NCI-H1092 (cell line): Measurements from ENCODE around the gene HS3ST3A1.

Source experiments
- DNase-seq: peaks from one replicate; lab custom pipeline; 2025; lab: John Stamatoyannopoulos, UW

The HS3ST3A1 gene

GRCh38 chr17:13491916-13492736 is 109.6 kb downstream of the HS3ST3A1 start:
- no peak for DNase-seq

DNA sequence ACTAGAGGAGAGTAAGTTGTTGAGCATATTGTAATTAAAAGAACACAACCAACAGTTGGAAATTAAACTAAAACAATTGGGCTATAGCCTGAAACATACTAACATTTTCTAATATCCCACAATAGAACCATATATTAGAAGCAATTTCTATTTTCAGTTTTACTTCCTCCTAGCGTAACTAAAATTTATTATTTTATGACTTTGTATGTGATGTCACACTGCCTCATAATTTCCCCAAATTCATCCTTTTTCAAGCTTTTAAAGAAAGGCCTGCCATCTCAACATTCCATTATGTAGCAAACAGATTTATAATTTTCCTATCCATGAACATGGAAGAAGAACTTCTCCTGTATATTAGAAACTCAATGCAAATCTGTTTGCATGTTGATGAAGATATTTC is 110.2 kb downstream of the HS3ST3A1 start:
- DNase-seq: no peak

DNA sequence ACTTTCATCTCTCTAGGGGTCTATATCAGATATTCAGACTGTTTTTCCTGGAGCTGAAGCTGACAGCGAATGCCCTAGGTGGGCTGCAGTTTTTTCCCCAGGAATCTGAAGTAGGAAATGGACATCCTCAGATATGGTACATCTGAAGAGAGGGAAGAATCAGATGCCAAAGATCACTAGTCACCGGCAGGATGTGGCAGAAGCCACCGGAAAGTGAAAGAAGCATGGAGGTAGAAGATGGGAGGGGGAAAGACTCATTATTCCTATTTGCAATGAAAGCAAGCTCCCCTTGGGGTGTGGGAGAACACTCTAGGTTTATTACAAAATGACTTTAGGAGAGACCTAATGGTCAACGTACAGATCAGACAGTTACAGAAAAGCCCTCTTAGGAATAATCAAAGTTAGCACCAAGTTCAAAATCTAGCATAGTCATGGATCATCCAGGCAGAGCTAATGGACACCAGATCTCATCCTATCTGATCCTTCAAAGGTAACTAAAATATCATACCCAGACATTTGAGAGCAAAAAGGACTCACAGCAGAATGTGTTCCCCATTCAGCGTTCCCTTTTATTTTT is 110.7 kb downstream of the HS3ST3A1 start:
- no peak for DNase-seq

DNA sequence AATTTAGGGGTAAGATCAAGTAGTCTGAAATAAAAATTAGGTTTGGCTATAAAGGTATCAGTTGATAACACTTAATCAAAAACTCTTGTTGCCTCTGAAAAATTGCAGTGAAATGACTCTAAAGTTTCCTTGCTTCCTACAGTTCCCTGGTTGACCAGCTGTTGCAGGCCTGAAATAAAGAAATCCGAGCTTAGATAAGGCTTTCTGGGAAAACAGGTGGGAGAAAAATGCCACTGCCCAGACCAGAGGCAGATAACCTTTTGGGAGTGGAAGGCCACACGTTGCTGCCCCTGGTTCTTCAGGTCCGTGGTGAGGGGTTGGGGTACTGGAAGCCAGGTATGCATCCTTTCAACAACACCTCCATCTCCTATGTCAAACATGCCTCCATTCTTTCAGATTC is 111.3 kb downstream of the HS3ST3A1 start:
- no peak for DNase-seq

DNA sequence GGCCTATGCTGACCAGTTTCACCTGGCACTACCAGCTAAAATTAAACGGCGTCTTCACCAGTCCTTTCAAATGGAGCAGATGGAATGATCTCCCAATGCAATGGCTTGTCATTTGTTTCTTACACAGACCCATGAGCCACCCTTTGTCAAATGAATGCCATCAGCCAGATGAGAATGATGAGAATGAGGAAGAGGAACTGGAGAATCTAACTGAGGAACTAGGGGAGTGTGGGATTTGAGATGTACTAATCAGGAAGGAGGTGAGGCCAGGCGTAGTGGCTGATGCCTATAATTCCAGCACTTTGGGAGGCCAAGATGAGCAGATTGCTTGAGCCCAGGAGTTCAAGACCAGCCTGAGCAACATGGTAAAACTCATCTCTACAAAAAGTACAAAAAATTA is 116.4 kb downstream of the HS3ST3A1 start:
- DNase-seq: no peak

GRCh38 chr17:13484020-13484419 is 117.7 kb downstream of the HS3ST3A1 start:
- DNase-seq: no peak

GRCh38 chr17:13480877-13481276 is 120.9 kb downstream of the HS3ST3A1 start:
- DNase-seq: no peak

- DNase-seq: no peak
Observed at GRCh38 chr17:13478326-13478830, 123.4 kb downstream of the HS3ST3A1 start.

DNA sequence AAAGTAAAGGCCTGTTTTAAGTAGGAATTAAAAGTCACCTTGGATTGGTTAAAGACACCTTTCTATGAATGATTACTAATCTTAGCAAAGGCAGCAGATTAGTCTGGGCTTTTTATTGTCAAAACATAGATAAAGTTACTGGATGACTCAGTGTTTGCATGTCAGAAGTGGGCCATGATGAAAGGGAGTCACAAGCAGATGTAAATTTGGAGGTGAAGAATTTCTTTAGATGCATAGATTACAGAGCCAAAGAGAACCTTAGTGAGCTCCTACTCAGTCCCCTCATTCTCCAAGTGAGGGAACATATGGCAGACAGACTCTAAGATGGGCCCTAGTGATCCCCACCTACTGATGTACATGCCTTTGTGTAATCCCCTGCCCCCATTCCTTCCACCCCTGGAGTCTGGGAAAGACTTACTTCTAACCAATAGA is 124.5 kb downstream of the HS3ST3A1 start:
- no peak for DNase-seq

DNA sequence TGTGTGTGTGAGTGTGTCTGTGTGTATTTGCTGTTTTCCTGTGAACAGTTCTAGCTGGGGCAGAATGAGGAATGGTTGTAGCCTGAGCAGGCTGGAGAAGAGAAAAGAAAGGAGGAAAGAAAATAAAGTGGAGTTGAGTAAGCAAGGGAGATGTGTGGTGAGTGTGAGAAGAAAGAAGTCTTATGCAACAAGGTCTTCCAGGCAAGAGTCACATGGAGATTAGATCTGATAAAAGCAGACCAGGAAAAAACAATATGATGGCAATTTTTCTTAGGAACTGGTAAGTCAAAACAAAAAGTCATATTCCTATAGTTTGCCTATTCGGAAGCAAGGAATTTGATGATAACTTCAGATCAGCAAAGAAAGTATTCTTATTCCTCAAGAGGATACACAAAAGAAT is 125.0 kb downstream of the HS3ST3A1 start:
- no peak for DNase-seq

DNA sequence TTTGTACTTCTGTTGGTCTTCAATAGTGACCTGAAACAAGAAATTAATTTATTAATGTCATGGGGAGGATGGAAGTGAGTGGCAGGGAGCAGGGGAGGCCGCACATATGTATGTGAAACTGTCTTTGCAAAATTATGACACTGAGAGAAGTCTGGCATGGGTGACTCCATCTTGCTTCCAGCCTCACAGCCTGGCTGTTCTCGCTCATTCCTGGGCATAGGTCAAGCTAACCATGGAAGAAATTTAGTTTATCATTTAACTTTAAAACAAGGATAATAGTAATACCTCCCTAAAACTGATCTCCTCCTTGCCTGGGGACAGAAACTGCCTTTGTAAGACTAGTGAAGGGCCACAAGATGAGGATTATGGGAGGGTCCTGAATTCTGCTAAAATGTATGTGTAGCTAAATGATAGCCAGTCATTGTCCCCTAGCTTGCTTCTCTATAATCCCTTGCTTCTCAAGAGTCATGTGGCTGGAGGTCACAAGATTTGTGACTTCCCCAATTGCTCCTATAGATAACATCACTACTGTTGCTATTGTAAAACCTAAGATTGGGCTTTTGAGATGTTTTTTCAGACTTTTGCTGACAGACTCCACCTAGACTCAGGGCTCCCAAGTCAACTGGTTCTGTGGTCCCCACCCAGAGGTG is 126.0 kb downstream of the HS3ST3A1 start:
- DNase-seq: no peak

DNA sequence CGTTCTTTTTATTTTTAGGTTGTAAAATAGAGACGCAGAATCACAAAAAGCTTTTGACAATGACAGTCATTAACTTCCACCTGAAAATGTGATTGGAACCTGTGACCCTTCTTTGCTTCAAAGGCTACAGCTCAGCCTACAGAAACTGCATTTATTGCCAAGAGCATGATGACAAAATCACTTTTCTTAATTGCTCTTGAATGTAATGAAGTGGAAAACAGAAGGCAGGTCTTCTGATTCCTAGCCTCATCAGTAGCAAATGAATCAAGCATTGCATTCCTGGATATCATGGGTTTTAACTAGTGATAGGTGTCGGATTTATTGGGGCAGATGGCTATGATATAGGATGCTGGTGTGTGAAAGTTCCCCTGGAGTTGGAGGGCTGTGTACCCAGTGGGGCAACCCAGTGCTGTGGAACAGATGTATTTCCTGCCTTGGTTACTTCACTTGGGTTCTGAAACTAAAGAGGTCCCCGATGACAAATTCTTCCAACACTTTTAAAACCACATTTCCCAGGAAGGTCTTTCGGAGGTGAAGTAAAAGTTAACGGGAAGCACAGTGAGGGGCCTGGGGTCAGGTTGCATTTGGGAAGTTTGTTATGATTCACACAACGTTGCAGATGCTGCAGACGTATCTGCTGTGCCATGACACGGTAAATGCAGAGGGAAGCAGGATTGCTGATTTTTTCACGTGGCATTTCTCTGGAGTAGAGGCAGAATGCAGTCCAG is 127.5 kb downstream of the HS3ST3A1 start:
- DNase-seq: no peak

GRCh38 chr17:13465678-13466077 is 136.1 kb downstream of the HS3ST3A1 start:
- no peak for DNase-seq

DNA sequence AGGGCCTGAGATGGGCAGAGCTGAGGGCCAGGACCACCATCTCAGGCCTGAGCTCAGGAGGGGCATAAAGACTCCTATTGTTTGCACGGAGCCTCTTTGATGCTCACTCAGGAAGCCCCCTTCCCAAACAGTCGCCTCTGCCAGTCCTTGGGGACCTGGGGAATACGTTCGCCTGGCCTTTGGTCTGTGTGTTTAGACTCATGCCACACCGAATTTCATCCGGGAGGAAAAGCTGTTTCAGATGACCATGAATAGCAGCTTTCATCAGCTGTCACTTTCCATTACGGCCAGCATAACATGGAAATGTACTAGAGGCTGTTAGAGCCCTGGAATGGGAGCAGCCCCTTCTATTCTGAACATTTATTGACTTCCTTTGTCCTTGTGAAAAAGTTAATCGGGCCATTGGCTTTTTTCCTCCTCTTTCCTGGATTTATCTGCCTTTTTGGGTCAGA is 139.0 kb downstream of the HS3ST3A1 start:
- no peak for DNase-seq

DNA sequence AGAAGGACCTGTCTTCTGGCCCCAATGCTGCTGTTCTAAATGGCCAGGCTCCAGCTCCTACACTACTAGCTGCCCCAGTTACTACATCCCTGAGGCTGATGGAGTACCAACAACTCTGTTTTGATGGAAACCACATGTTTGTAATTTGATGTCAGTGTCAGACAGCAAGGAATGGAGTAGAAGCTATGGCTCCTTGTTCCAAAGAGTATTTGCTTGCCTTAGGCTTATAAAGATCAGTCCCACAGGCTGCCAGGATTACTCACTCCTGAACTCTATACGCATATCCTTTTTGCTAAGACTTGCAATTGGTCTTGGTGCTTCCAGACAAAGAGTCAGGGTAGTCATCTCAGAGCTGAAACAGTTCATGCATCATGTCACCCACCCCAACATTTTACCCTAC is 139.6 kb downstream of the HS3ST3A1 start:
- DNase-seq: no peak

DNA sequence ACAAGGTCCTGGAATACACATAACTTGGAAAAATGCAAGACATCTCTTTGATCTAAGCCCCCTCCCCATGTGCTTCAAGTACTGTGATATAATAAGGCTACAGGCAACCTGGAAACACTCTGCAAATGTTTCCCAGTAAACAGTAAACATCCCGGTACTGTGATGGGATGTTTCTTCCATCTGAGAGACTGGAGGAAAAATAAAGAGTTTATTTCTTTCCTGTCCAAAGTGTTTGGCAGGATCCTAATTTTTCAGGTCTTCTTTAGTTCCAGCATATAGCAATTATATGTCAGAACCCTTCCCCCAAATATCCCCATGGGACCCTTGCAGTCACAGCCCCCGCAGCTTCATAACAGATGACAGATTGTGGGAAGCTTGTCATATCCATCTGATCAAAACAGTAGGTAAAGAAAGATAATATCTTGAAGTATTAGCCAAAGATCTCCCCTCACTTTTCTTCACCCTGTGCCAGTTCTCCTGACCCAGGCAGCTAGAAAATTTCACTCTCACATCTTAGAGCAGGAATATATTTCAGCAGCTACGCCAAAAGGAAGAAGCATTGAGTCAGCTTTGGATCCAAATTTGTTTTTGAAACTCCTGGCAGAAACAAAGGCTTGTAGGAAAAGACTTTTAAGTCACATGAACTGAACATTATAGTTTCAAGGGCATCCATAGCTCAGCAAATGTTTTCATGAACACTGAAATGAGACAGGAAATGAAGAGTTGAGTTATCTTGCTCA is 141.3 kb downstream of the HS3ST3A1 start:
- no peak for DNase-seq

DNA sequence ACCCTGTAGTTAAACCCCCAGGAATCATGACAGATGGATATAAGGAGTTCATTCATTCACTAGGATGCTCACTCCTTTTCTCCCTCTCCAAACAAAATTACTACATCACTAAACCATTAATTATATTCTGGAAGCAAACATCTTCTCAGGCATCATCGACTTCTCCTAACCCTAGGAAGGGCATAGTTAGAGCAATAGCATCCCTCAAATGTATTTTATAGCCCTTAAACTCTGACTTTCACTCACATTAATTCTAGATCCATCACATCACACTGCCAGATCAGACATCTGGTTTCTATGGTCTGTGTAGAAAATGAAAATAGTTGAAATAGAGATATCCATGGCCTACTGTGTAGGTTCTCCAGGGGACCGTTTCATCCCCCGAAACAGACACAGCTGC is 143.9 kb downstream of the HS3ST3A1 start:
- no peak for DNase-seq
